ENCODE measurements around the gene H6PD. TPM values are rescaled to one million over a fixed set of nuclear protein-coding genes. Genes with fewer than 3 reads are reported as not detected.

H6PD gene
- total RNA-seq, 1 donor from 2014 or later, result 48.4 TPM

- no peak overlapping the region for H3K27ac Mint-ChIP-seq (ENCODE audit: unreplicated experiment)
- no peak for TF ChIP-seq CTCF (IDR thresholded peaks at IDR 0.05)
- DNase-seq (ENCODE audit: extremely low spot score, unreplicated experiment), result no peak
- H3K27me3 Mint-ChIP-seq (ENCODE audit: unreplicated experiment), result no peaks in the 10 kb centered on the region
- H3K9me3 Mint-ChIP-seq (ENCODE audit: unreplicated experiment), result no peaks in the 10 kb centered on the region
- no peak overlapping the region for H3K4me3 Mint-ChIP-seq (ENCODE audit: unreplicated experiment)
- H3K36me3 Mint-ChIP-seq (ENCODE audit: unreplicated experiment), result peaks cover 14% of the 10 kb centered on the region
- H3K4me1 Mint-ChIP-seq (ENCODE audit: unreplicated experiment), result peaks cover 16% of the 10 kb centered on the region
Measured at GRCh38 chr1:9251501-9251900, 16.9 kb downstream of the H6PD start.

- no peak overlapping the region for H3K4me3 Mint-ChIP-seq (ENCODE audit: unreplicated experiment)
Measured at GRCh38 chr1:9253004-9253403, 18.4 kb downstream of the H6PD start.

DNA sequence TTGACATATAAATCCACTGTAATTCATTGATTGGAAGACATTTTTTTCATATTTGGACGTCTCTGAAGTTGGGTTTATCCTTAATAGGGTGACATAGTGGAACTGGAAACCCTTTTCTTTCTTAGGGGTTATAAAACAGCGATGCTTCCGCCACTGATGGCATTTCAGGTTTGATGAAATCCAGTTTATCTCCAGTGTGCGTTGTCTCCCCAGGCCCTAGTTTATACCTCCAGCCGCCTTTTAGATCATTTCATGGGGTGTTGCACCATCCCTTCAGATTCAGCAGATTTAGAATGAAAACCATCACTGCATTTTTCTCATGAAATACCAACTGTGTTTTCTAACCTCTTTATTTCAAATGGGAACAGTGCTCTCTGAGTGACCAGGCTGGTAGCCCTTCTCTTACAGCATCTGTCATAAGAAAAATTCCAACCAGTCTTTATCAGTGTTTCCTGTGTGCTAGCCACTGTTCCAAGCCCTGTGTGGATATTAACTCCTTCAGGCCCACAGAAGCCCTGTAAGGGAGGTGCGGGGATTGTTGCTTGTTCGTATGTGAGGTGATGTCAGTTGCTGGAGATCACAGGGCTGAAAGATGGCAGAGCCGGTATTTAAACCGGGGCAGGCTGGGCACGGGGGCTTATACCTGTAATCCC is 19.0 kb downstream of the H6PD start:
- H3K27ac Mint-ChIP-seq (ENCODE audit: unreplicated experiment), result no peak overlapping the region
- H3K4me1 Mint-ChIP-seq (ENCODE audit: unreplicated experiment), result peaks cover 16% of the 10 kb centered on the region
- no peak overlapping the region for H3K4me3 Mint-ChIP-seq (ENCODE audit: unreplicated experiment)
- no peak for TF ChIP-seq CTCF (IDR thresholded peaks at IDR 0.05)
- peaks cover 5% of the 10 kb centered on the region for H3K36me3 Mint-ChIP-seq (ENCODE audit: unreplicated experiment)
- H3K9me3 Mint-ChIP-seq (ENCODE audit: unreplicated experiment), result no peaks in the 10 kb centered on the region
- DNase-seq (ENCODE audit: extremely low spot score, unreplicated experiment), result no peak
- H3K27me3 Mint-ChIP-seq (ENCODE audit: unreplicated experiment), result no peaks in the 10 kb centered on the region

More at GRCh38 chr1:9253004-9253403, 18.4 kb downstream of the H6PD start:
- DNase-seq (ENCODE audit: extremely low spot score, unreplicated experiment), result no peak
- no peaks in the 10 kb centered on the region for H3K9me3 Mint-ChIP-seq (ENCODE audit: unreplicated experiment)
- TF ChIP-seq CTCF (IDR thresholded peaks at IDR 0.05), result no peak
- peaks cover 8% of the 10 kb centered on the region for H3K36me3 Mint-ChIP-seq (ENCODE audit: unreplicated experiment)
- no peaks in the 10 kb centered on the region for H3K27me3 Mint-ChIP-seq (ENCODE audit: unreplicated experiment)
- H3K27ac Mint-ChIP-seq (ENCODE audit: unreplicated experiment), result no peak overlapping the region
- H3K4me1 Mint-ChIP-seq (ENCODE audit: unreplicated experiment), result peaks cover 16% of the 10 kb centered on the region

GRCh38 chr1:9256332-9256731 is 21.8 kb downstream of the H6PD start:
- peaks cover 10% of the 10 kb centered on the region for H3K4me1 Mint-ChIP-seq (ENCODE audit: unreplicated experiment)
- H3K4me3 Mint-ChIP-seq (ENCODE audit: unreplicated experiment), result no peak overlapping the region
- DNase-seq (ENCODE audit: extremely low spot score, unreplicated experiment), result no peak
- no peaks in the 10 kb centered on the region for H3K9me3 Mint-ChIP-seq (ENCODE audit: unreplicated experiment)
- H3K36me3 Mint-ChIP-seq (ENCODE audit: unreplicated experiment), result peaks cover 2% of the 10 kb centered on the region
- no peak for TF ChIP-seq CTCF (IDR thresholded peaks at IDR 0.05)
- H3K27ac Mint-ChIP-seq (ENCODE audit: unreplicated experiment), result no peak overlapping the region
- H3K27me3 Mint-ChIP-seq (ENCODE audit: unreplicated experiment), result no peaks in the 10 kb centered on the region

GRCh38 chr1:9257851-9258250 is 23.3 kb downstream of the H6PD start:
- DNase-seq (ENCODE audit: extremely low spot score, unreplicated experiment), result no peak
- Mint-ChIP-seq H3K9me3 (ENCODE audit: unreplicated experiment) (no peaks in the 10 kb centered on the region), H3K36me3 (ENCODE audit: unreplicated experiment) (peaks cover 6% of the 10 kb centered on the region), H3K4me1 (ENCODE audit: unreplicated experiment) (peaks cover 7% of the 10 kb centered on the region), H3K27me3 (ENCODE audit: unreplicated experiment) (no peaks in the 10 kb centered on the region), H3K27ac (ENCODE audit: unreplicated experiment) (no peak overlapping the region), H3K4me3 (ENCODE audit: unreplicated experiment) (no peak overlapping the region)
- no peak for TF ChIP-seq CTCF (IDR thresholded peaks at IDR 0.05)

Data from osteocyte (in vitro differentiated cells).